ENCODE results near the gene BCS1L. TPM values are rescaled to one million over a fixed set of nuclear protein-coding genes. Genes with fewer than 3 reads are reported as not detected.
"Not testable (repeated sequence)": the region's sequence is repeated elsewhere in the genome, so short reads cannot be mapped to it uniquely, and the experiment has no call there.

BCS1L gene
- total RNA-seq, 1 experiment from 2014 or later: 48.5 TPM

DNA sequence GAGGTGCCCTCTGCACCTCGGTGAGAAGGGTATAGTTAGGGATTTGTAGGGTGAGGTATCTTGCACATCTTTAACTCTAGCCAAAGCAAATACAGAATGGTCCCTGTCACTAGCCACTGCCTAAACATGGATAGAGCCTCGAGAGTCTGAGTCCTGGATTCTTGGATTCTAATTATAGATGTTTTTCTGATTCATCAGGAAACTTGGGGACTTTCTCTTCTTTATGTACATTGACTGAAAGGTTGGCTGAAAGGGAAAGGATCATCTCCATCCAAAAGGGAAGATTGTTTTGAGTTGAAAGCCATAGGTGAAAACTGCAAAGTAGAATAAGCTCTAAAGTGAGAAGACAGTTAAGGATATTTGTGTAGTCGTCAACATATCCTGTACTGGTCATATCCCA lies 20.6 kb downstream of the BCS1L start:
- Histone ChIP-seq H3K79me2 (ENCODE audit: low read length) (no peaks in the 10 kb centered on the region), H2AFZ (ENCODE audit: low read length) (no peak overlapping the region), H3K9me3 (ENCODE audit: low read length) (no peaks in the 10 kb centered on the region), H3K9me2 (replicated peaks; ENCODE audit: low read length) (no peaks in the 10 kb centered on the region), H3K9ac (ENCODE audit: low read length) (no peak overlapping the region), H3K27ac (ENCODE audit: low read length) (no peak overlapping the region), H3K4me2 (ENCODE audit: low read length) (no peak overlapping the region), H4K20me1 (ENCODE audit: low read length) (no peaks in the 10 kb centered on the region), H3K4me3 (ENCODE audit: low read length) (no peak overlapping the region), H3K27me3 (ENCODE audit: low read length) (no peaks in the 10 kb centered on the region), H3K4me1 (ENCODE audit: insufficient read depth, low read length) (peaks cover 10% of the 10 kb centered on the region), H3F3A (ENCODE audit: low read length, unreplicated experiment) (no peaks in the 10 kb centered on the region), H3K36me3 (ENCODE audit: low read depth, low read length) (peaks cover 8% of the 10 kb centered on the region; the same call in 1 of the 2 replicates)
- TF ChIP-seq, protein P1, sequence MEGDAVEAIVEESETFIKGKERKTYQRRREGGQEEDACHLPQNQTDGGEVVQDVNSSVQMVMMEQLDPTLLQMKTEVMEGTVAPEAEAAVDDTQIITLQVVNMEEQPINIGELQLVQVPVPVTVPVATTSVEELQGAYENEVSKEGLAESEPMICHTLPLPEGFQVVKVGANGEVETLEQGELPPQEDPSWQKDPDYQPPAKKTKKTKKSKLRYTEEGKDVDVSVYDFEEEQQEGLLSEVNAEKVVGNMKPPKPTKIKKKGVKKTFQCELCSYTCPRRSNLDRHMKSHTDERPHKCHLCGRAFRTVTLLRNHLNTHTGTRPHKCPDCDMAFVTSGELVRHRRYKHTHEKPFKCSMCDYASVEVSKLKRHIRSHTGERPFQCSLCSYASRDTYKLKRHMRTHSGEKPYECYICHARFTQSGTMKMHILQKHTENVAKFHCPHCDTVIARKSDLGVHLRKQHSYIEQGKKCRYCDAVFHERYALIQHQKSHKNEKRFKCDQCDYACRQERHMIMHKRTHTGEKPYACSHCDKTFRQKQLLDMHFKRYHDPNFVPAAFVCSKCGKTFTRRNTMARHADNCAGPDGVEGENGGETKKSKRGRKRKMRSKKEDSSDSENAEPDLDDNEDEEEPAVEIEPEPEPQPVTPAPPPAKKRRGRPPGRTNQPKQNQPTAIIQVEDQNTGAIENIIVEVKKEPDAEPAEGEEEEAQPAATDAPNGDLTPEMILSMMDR (conservative IDR thresholded peaks at IDR 0.05; ENCODE audit: low read depth, low read length): no peak
- no peak for TF ChIP-seq EZH2phosphoT487 (IDR thresholded peaks at IDR 0.05; ENCODE audit: borderline replicate concordance, low read length)
- no peak for TF ChIP-seq EZH2 (IDR thresholded peaks at IDR 0.05; ENCODE audit: low read length, unreplicated experiment)
- CTCF ChIA-PET: no interaction called here
- DNase-seq: no peak
- no TSS peak for BruUV-seq (replicated peaks)
- POLR2A ChIA-PET (ENCODE audit: unreplicated experiment): no interaction called here
- intact Hi-C loops (cut with micrococcal nuclease): no loop called here
- no peak for ATAC-seq

DNA sequence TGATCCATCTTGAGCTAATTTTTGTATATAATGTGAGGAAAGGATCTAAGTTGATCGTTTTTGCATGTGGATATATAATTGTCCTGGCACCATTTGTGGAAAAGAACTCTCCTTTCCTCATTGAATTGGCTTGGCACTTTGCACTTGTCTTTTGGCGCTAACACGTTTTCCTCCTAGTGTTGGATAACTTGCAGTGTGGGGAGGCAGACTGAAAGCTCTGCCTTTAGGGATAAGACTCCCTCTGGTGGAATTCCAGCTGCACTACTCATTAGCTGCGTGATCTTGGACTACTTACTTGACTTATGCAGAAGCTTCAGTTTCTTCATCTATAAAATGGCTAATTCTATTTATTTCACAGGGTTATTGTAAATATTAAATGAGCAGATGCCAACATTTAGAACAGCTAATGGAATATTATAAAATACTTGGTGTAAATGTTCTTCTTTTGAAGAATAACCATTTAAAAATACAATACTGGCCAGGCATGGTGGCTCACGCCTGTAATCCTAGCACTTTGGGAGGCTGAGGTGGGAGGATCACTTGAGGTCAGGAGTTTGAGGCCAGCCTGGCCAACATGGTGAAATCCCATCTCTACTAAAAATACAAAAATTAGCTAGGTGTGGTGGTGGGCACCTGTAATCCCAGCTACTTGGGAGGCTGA lies 28.0 kb downstream of the BCS1L start:
- CTCF ChIA-PET: interaction anchor here (0.5 to 1.3 kb wide), 4 partner anchors 29 to 168 kb away, joined by 3 to 20 read pairs (median 12); partner anchors contain the start of genes BCS1L and ZNF142
- peak; percentile 99 for ATAC-seq
- intact Hi-C loops (cut with micrococcal nuclease): loop anchor here (1.0 kb wide), 2 partner anchors 29 to 160 kb away; no protein-coding TSS in a partner anchor
- BruUV-seq (replicated peaks); H3K4me2 ChIP-seq (ENCODE audit: low read length); H3K9ac ChIP-seq (ENCODE audit: low read length); H3K27ac ChIP-seq (ENCODE audit: low read length); H3K79me2 ChIP-seq (ENCODE audit: low read length); H4K20me1 ChIP-seq (ENCODE audit: low read length); H3K36me3 ChIP-seq (ENCODE audit: low read depth, low read length); H3F3A ChIP-seq (ENCODE audit: low read length, unreplicated experiment); H3K4me3 ChIP-seq (ENCODE audit: low read length); H3K9me2 ChIP-seq (replicated peaks; ENCODE audit: low read length); H3K27me3 ChIP-seq (ENCODE audit: low read length); POLR2A ChIA-PET (ENCODE audit: unreplicated experiment); H3K4me1 ChIP-seq (ENCODE audit: insufficient read depth, low read length); H3K9me3 ChIP-seq (ENCODE audit: low read length): not testable (repeated sequence)
- peak overlapping the region; percentile 45; the same call in 1 of the 2 replicates for H2AFZ ChIP-seq (ENCODE audit: low read length)
- DNase-seq: peak; percentile 89
- TF ChIP-seq, protein P1 (conservative IDR thresholded peaks at IDR 0.05; ENCODE audit: low read depth, low read length): peak; percentile 88

DNA sequence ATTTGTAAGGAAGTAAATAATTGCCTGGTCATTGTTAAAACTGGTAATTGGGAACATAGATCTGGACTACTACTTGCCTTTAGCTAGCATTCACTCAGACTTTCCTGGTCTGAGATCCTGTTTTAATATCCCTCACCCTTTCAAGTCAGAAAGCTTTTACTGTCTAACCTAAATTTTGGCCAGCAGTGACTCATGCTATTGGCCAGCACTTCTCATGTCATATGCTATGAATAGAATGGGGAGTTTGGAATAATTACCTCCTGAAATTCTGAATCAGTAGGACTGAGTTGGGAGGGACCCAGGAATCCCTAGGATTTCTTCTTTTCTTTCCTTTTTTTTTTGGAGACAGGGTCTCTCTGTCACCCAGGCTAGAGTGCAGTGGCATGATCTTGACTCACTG lies 31.8 kb downstream of the BCS1L start:
- H3K9ac ChIP-seq (ENCODE audit: low read length): no peak overlapping the region
- H2AFZ ChIP-seq (ENCODE audit: low read length): no peak overlapping the region
- DNase-seq (peak; percentile 19), ATAC-seq (peak; percentile 58)
- ChIA-PET CTCF (no interaction called here), POLR2A (ENCODE audit: unreplicated experiment) (no interaction called here)
- no peaks in the 10 kb centered on the region for H3K4me1 ChIP-seq (ENCODE audit: insufficient read depth, low read length)
- TF ChIP-seq, protein P1 (conservative IDR thresholded peaks at IDR 0.05; ENCODE audit: low read depth, low read length): no peak
- no peak for TF ChIP-seq EZH2 (IDR thresholded peaks at IDR 0.05; ENCODE audit: low read length, unreplicated experiment)
- H3F3A ChIP-seq (ENCODE audit: low read length, unreplicated experiment): no peaks in the 10 kb centered on the region
- no peak overlapping the region for H3K27ac ChIP-seq (ENCODE audit: low read length)
- intact Hi-C loops (cut with micrococcal nuclease): no loop called here
- H3K36me3 ChIP-seq (ENCODE audit: low read depth, low read length): peaks cover 18% of the 10 kb centered on the region
- no peaks in the 10 kb centered on the region for H4K20me1 ChIP-seq (ENCODE audit: low read length)
- H3K4me3 ChIP-seq (ENCODE audit: low read length): no peak overlapping the region
- no peaks in the 10 kb centered on the region for H3K27me3 ChIP-seq (ENCODE audit: low read length)
- no peaks in the 10 kb centered on the region for H3K9me3 ChIP-seq (ENCODE audit: low read length)
- H3K79me2 ChIP-seq (ENCODE audit: low read length): no peaks in the 10 kb centered on the region
- H3K9me2 ChIP-seq (replicated peaks; ENCODE audit: low read length): no peaks in the 10 kb centered on the region
- BruUV-seq (replicated peaks): no TSS peak
- H3K4me2 ChIP-seq (ENCODE audit: low read length): no peak overlapping the region

Measured in PC-3 (cell line).